K562 (cell line): ENCODE results near the gene GALNT9.

Experiments
- FOS ChIP-seq: IDR thresholded peaks from 3 replicates; pipeline ENCODE4 v1.6.1; 2011; ENCODE audit not compliant: insufficient read length; ENCODE audit errors: extremely low read depth
- MTA3 ChIP-seq: fragments of 450-650 bp; formaldehyde crosslinking; IDR thresholded peaks from 2 replicates; pipeline ENCODE4 v1.6.1; 2017; ENCODE audit warnings: mild to moderate bottlenecking, borderline replicate concordance
- ZNF133 ChIP-seq: fragments of 250-450 bp; sonication (Bioruptor Pico); IDR thresholded peaks from 2 replicates; pipeline ENCODE4 v1.4.0; 2020; ENCODE audit warnings: mild to moderate bottlenecking
- ZNF263 ChIP-seq: sonication (generic); formaldehyde crosslinking; IDR thresholded peaks from 2 replicates; pipeline ENCODE4 v1.8.0; 2022; ENCODE audit warnings: mild to moderate bottlenecking, missing genetic modification reagents, borderline replicate concordance
- ZNF384 ChIP-seq: IDR thresholded peaks from 2 replicates; pipeline ENCODE4 v1.6.1; 2012; ENCODE audit warnings: low read depth, low read length, improper control_type of control experiment
- TF ChIP-seq, protein P1 (sequence below), 3 experiments: IDR thresholded peaks in 2 of 3; conservative IDR thresholded peaks in 1 of 3; 2 replicates each; pipeline ENCODE4 v1.5.1; 2011 to 2012; ENCODE audit warnings: low read length in 3 of 3, mild to moderate bottlenecking in 3 of 3, control low read depth in 2 of 3, improper control_type of control experiment in 1 of 3, inconsistent platforms in 1 of 3, low read depth in 1 of 3, mixed read lengths in 1 of 3, moderate library complexity in 1 of 3; ENCODE audit not compliant: insufficient read depth in 2 of 3
- TF ChIP-seq, protein P2 (sequence below): fragments of 250-450 bp; sonication (Bioruptor Pico); IDR thresholded peaks from 2 replicates; pipeline ENCODE4 v1.8.0; 2021; ENCODE audit warnings: borderline replicate concordance, mild to moderate bottlenecking, moderate library complexity; ENCODE audit not compliant: poor library complexity, severe bottlenecking
- TF ChIP-seq, protein P3 (sequence below), 2 experiments: fragments of 450-650 bp in 1 of 2; sonication (generic) in 1 of 2; formaldehyde crosslinking; conservative IDR thresholded peaks; 2 replicates each; pipeline versions ENCODE4 v1.4.0 to v1.8.1; 2020 to 2022; ENCODE audit warnings: mild to moderate bottlenecking in 1 of 2, missing genetic modification reagents in 1 of 2

DNA sequence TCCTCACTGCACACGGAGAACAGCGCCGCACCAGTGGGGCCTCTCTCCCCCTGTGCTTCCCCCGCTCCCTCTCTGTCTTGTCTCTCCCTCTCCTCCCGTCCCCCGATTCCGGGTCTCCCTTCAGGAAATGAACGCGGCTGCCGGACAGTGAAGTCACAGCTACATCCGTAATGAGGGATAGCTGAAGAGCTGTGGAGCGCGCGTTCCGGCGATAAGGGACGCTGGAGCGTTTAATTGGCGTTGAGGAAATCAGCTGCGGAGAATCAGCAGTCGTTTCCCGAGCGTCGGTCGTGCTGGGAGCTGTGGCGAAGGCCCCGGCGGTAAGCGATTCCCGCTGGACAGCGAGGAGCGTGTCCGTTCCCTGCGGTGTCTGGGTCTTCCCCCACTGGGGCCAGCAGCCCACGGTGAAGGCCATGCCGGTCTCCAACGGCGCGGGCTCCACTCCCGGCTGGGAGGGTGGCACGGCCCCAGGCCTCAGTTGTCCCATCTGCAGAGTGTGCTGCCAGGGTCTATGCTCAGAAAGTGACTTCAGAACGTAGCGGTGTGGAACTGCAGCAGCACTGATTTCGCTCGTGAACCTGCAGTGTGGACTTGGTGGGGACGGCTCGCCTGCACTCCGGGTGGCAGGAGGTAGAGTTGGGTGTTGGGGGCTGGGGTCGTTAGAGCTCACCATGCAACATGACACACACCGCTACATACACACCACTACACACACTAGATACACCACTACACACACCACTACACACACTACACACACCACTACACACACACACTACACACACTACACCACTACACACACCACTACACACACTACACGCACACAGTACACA lies 174.2 kb downstream of the GALNT9 start:
- no peak for TF ChIP-seq MTA3
- TF ChIP-seq, protein P1, sequence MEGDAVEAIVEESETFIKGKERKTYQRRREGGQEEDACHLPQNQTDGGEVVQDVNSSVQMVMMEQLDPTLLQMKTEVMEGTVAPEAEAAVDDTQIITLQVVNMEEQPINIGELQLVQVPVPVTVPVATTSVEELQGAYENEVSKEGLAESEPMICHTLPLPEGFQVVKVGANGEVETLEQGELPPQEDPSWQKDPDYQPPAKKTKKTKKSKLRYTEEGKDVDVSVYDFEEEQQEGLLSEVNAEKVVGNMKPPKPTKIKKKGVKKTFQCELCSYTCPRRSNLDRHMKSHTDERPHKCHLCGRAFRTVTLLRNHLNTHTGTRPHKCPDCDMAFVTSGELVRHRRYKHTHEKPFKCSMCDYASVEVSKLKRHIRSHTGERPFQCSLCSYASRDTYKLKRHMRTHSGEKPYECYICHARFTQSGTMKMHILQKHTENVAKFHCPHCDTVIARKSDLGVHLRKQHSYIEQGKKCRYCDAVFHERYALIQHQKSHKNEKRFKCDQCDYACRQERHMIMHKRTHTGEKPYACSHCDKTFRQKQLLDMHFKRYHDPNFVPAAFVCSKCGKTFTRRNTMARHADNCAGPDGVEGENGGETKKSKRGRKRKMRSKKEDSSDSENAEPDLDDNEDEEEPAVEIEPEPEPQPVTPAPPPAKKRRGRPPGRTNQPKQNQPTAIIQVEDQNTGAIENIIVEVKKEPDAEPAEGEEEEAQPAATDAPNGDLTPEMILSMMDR (IDR thresholded peaks at IDR 0.05 in 2 of 3, conservative IDR thresholded peaks at IDR 0.05 in 1 of 3; ENCODE audit: insufficient read depth in 2 of 3, low read depth in 1 of 3, low read length in 3 of 3): no peak
- TF ChIP-seq, protein P2, sequence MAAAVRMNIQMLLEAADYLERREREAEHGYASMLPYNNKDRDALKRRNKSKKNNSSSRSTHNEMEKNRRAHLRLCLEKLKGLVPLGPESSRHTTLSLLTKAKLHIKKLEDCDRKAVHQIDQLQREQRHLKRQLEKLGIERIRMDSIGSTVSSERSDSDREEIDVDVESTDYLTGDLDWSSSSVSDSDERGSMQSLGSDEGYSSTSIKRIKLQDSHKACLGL: no peak
- no peak for TF ChIP-seq ZNF263 (CRISPR knock-in tag)
- no peak for TF ChIP-seq ZNF384
- no peak for TF ChIP-seq ZNF133 (CRISPR knock-in tag)
- no peak for TF ChIP-seq FOS
- TF ChIP-seq, protein P3, sequence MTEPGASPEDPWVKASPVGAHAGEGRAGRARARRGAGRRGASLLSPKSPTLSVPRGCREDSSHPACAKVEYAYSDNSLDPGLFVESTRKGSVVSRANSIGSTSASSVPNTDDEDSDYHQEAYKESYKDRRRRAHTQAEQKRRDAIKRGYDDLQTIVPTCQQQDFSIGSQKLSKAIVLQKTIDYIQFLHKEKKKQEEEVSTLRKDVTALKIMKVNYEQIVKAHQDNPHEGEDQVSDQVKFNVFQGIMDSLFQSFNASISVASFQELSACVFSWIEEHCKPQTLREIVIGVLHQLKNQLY (CRISPR knock-in tag; conservative IDR thresholded peaks at IDR 0.05): no peak
